ENCODE measurements around the gene COLEC12.

GRCh38 chr18:459814-460593 lies 40.5 kb downstream of the COLEC12 start:
- TF ChIP-seq PATZ1 (CRISPR knock-in tag; IDR thresholded peaks at IDR 0.05; ENCODE audit: borderline replicate concordance): no peak
- TF ChIP-seq, protein P1, sequence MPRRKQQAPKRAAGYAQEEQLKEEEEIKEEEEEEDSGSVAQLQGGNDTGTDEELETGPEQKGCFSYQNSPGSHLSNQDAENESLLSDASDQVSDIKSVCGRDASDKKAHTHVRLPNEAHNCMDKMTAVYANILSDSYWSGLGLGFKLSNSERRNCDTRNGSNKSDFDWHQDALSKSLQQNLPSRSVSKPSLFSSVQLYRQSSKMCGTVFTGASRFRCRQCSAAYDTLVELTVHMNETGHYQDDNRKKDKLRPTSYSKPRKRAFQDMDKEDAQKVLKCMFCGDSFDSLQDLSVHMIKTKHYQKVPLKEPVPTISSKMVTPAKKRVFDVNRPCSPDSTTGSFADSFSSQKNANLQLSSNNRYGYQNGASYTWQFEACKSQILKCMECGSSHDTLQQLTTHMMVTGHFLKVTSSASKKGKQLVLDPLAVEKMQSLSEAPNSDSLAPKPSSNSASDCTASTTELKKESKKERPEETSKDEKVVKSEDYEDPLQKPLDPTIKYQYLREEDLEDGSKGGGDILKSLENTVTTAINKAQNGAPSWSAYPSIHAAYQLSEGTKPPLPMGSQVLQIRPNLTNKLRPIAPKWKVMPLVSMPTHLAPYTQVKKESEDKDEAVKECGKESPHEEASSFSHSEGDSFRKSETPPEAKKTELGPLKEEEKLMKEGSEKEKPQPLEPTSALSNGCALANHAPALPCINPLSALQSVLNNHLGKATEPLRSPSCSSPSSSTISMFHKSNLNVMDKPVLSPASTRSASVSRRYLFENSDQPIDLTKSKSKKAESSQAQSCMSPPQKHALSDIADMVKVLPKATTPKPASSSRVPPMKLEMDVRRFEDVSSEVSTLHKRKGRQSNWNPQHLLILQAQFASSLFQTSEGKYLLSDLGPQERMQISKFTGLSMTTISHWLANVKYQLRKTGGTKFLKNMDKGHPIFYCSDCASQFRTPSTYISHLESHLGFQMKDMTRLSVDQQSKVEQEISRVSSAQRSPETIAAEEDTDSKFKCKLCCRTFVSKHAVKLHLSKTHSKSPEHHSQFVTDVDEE (CRISPR knock-in tag; IDR thresholded peaks at IDR 0.05): no peak
- no peak for TF ChIP-seq RARB (CRISPR knock-in tag; IDR thresholded peaks at IDR 0.05)
- TF ChIP-seq POU6F1 (CRISPR knock-in tag; IDR thresholded peaks at IDR 0.05; ENCODE audit: borderline replicate concordance, low read depth): no peak
- TF ChIP-seq ZNF8 (CRISPR knock-in tag; IDR thresholded peaks at IDR 0.05): no peak
- no peak for TF ChIP-seq ZNF70 (CRISPR knock-in tag; IDR thresholded peaks at IDR 0.05)
- TF ChIP-seq ESRRG (CRISPR knock-in tag; IDR thresholded peaks at IDR 0.05): no peak
- no peak for TF ChIP-seq CSDC2 (CRISPR knock-in tag; IDR thresholded peaks at IDR 0.05)
- TF ChIP-seq ZNF565 (CRISPR knock-in tag; conservative IDR thresholded peaks at IDR 0.05; ENCODE audit: low read depth): no peak

All from SK-N-SH treated with all-trans-retinoic acid at 6 μM for 48 hours (cell line).